GM12873 (cell line): Measurements from ENCODE around the gene REXO4.
A peak's percentile ranks its signal among the peaks of the same experiment; 100 is the strongest.

Experiments
- TF ChIP-seq, protein P1 (sequence below): IDR thresholded peaks from 2 replicates; pipeline ENCODE4 v1.5.1; 2012; ENCODE audit warnings: low read depth, mild to moderate bottlenecking, moderate library complexity, low read length, control low read depth; ENCODE audit not compliant: insufficient read depth; ENCODE audit errors: missing control alignments

Gene REXO4

GRCh38 chr9:133426011-133426410 is 8.2 kb upstream of the REXO4 start:
- TF ChIP-seq, protein P1, sequence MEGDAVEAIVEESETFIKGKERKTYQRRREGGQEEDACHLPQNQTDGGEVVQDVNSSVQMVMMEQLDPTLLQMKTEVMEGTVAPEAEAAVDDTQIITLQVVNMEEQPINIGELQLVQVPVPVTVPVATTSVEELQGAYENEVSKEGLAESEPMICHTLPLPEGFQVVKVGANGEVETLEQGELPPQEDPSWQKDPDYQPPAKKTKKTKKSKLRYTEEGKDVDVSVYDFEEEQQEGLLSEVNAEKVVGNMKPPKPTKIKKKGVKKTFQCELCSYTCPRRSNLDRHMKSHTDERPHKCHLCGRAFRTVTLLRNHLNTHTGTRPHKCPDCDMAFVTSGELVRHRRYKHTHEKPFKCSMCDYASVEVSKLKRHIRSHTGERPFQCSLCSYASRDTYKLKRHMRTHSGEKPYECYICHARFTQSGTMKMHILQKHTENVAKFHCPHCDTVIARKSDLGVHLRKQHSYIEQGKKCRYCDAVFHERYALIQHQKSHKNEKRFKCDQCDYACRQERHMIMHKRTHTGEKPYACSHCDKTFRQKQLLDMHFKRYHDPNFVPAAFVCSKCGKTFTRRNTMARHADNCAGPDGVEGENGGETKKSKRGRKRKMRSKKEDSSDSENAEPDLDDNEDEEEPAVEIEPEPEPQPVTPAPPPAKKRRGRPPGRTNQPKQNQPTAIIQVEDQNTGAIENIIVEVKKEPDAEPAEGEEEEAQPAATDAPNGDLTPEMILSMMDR = no peak

DNA sequence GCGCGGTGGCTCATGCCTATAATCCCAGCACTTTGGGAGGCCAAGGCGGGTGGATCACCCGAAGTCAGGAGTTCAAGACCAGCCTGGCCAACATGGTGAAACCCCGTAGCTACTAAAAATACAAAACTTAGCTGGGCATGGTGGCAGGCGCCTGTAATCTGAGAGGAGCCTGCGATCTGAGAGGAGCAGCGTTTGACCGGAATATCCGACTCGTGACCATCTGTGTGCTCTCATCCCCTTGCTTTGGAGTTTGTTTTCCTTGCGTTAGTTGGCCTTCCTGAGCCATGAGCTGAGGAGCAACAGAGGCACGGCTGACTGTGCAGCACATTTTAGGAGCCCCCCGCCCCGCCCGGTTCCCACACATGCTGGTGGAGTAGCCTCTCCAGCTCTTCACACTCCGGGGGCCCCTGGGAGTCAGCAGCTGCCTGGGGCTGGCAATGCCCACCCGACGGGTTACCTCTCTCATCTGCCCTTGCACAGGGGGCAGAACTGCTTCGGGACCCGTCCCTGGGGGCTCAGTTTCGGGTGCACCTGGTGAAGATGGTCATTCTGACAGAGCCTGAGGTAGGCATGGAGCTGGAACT is 7.3 kb upstream of the REXO4 start:
- TF ChIP-seq, protein P1 = no peak

- TF ChIP-seq, protein P1 = no peak
These were observed 6.4 kb upstream of the REXO4 start for GRCh38 chr9:133424187-133424586.

DNA sequence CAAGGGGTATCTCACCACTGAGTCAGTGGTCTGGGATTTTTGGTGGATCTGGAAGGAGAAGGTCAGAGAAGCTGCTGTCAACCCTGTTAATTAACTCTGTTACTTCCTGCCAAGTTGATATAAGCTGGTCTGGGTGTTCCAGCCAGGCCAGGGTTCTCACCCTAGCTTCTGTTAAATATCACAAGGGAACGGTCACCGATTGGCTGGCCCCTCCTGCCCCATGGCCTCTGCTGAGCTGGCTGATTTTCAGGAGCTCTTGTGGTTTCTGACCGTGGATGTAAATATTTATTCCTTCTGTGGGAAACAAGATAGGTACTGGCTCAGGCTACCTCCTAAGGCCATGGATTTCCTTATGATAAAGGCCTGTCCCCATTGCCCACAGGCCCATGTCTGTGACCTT is 5.4 kb upstream of the REXO4 start:
- TF ChIP-seq, protein P1 = no peak

DNA sequence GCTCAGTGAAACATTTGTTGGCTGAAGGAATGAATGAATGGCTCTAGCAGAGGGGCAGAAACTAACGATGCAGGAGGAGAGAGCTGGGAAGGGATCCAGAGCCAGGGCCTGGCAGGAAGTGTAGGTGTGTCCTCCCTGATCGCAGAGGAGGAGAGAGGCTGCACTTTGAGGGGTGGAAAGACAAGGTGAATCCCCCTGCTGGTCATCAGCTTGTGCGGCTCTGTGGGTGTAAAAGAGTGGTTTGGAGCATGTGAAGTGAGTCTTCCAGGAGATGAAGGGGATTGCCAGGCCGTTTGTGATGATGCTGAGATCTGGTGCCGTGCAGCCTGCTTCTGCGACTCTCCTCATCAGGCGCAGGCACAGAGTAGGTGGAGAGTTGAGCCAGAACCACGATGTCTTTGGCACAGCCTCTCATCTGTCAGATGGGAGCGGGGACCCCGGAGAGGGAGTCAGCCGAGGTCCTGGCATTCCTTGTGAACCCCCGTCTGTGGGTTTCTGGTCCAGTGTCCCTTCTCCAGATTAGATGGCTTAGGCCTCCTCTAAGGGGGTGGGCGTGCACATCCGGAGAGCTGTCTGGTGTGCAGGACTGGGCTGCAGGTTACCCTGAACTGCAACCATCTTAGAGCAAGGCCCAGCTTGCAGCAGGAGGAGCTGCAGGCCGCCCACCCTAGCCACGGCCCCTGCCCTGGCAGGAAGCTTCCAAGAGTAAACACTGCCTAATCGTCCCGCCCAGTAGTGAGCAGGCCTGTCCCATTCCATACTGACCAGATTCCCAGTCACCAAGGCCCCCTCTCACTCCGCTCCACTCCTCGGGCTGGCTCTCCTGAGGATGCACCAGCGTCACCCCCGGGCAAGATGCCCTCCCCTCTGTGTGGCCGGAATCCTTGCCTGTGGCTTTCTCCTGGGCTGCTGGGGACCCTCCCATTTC is 4.1 kb upstream of the REXO4 start, which contains the start of gene ADAMTS13:
ADAMTS13 (plus strand) TSS at position 753 of the 928 bp plus-strand sequence; CDS start at position 830, 77 bp downstream.
- TF ChIP-seq, protein P1 = peak; percentile 56

GRCh38 chr9:133420392-133420827 is 2.6 kb upstream of the REXO4 start:
- TF ChIP-seq, protein P1 = no peak

- TF ChIP-seq, protein P1 = no peak
These were observed 1.2 kb upstream of the REXO4 start for GRCh38 chr9:133419005-133419404.
